TTC549 (cell line): Measurements from ENCODE around the gene CPLANE2.
"Not testable (repeated sequence)": the region's sequence is repeated elsewhere in the genome, so short reads cannot be mapped to it uniquely, and the experiment has no call there.

Experiments used
- FAIRE-seq: peaks from 2 replicates; lab custom pipeline; 2012; peaks lifted over from hg19 to GRCh38; lab: Jason Lieb, UNC

CPLANE2 gene

DNA sequence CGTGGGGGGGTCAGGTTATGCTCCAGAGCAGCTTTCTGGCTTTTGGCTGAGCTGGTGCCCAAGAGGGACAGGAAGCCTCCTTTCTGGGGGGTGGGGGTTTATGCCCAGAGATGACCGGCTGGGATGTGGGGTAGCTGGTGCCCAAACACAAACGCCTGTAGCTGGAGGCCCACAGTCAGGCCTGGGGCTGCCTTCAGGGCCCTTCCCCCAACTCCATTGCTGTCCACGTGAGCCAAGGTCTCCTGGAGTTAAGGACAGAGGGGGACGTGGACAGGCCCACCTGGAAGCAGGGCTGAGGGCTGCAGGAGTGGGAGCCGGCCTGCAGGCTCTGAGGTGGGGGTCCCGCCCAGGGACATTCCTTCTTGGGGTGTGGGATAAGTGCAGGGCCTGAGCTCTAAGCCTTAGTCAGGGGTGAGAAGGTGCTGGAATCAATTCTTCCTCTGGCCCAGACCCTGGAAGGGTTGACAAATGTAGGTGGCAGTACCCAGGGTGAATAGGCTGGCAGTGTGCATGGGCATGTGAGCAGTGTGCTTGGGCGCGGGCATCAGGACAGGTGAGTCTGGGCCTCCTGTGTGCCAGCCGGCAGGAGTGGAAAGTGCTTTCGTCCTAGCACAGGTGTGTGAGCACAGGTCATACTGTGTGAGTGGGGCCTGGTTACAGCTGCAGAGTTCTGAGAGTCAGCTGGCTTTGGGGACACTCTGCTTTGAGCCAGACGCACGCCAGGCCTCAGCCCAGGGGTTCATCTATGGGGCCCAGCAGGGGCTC, 6.8 kb downstream of the CPLANE2 start:
- FAIRE-seq = no peak

DNA sequence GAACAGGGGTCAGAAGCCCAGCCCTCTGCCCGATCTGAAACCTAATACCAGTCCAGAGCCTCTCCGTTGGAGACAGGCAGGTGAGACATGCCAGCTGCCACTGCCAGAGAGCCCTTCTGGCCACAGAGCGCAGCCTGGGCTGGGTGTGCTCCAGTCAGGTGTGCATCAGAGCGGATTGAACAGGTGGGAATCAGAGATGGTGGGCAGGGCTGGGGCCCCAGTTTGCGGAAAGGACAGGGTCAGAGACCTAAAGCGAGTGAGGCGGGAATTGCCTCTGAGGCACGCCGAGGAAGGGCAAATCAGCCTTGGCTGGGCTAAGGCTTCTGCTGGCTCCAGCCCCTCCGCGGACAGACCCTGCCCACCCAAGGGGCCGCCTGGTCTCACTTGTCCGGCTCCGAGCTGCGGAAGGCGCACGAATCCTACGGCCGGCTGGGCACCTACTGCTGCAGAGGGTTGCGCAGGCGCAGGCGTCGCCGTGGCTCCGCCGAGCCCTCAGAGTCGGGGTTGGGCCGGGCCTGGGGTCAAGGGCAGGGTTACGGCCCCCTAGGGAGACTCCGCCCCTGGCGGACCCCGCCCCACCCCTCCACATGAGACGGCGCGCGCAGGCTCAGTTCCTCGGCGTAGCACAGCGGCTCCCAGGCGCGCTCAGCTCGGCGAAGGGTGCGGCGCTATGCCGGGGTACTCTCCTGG, 10.3 kb downstream of the CPLANE2 start:
- no peak for FAIRE-seq

DNA sequence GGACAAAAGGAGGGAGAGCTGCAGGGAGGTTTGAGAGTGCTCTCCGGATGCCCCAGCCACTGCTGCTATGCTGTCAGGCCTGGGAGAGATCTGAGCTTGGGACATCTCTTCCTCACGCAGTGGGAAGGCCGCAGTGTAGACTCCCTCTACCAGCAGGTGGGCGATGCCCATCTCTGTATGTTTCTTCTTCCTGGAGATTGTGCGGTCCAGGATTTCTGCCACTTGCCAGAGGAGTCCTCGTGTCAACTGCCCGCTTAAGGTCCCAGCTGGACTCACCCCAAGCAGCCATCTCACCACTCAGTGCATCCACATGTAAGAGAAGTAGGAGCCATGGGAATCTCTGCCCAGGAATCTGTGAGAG, 10.9 kb downstream of the CPLANE2 start:
- no peak for FAIRE-seq

DNA sequence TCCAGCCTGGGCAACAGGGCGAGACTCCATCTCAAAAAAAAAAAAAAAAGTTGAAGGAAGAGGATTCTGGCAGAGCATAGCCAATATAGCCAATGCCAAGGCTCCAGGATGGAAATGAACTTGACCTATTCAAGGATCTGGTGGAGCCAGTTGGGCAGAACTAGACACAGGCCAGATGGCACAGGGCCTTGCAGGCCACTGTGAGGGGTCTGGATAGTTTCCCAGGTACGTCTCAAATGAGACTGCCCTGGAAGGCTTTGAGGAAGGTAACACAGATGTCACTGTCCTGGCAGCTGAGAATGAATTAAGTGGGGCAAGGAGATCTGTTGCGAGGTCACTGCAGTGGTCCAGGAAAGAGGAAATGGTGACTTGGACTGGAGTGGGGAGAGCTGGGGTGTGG, 12.5 kb downstream of the CPLANE2 start:
- no peak for FAIRE-seq

DNA sequence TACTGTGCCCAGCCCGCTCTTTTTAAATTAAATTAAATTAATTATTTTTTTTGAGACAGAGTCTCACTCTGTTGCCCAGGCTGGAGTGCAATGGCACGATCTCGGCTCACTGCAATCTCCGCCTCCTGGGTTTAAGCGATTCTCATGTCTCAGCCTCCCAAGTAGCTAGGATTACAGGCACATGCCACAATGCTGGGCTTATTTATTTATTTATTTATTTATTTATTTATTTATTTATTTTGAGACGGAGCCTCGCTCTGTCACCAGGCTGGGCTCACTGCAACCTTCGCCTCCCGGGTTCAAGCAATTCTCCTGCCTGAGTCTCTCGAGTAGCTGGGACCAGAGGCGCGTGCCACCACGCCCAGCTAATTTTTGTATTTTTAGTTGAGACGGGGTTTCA, 14.3 kb downstream of the CPLANE2 start:
- not testable (repeated sequence) for FAIRE-seq

DNA sequence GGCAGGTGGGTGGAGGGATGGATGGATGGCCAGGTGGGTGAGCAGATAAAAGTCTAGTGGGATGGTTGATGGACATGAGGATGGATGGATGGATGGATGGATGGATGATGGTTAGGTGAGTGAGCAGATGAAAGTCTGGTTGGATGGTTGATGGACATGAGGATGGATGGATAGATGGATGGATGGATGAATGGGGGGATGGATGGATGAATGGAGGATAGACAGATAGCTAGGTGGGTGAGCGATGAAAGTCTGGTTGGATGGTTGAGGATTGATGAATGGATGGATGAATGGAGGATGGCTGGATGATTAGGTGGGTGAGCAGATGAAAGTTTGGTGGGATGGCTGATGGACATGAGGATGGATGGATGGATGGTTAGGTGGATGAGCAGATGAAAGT, 15.5 kb downstream of the CPLANE2 start:
- FAIRE-seq = no peak

DNA sequence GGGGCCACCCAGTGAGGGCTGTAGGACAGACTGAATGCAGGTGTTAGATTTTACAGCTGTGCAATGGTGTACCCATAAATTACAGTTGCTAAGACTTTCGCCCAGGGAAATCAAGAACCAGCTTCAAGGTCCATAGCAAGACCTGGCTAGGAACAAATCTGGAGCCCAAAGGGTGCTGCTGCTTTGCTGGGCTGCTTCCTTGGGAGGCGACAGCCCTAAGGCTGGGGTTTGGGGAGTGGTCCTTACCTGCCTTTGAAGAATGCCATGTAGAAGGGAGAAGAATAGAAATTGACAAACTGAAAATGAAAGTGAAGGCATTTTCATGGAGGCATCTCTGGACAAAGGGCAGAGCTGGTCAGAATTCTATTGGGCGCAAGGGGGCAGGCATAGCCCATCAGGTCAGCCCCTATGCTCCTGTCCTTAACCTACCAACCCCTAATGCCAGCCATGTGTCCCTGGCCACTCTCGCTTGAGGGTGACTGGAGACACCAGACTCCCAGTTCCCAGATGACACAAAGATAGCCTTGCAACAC, 16.9 kb downstream of the CPLANE2 start:
- no peak for FAIRE-seq

DNA sequence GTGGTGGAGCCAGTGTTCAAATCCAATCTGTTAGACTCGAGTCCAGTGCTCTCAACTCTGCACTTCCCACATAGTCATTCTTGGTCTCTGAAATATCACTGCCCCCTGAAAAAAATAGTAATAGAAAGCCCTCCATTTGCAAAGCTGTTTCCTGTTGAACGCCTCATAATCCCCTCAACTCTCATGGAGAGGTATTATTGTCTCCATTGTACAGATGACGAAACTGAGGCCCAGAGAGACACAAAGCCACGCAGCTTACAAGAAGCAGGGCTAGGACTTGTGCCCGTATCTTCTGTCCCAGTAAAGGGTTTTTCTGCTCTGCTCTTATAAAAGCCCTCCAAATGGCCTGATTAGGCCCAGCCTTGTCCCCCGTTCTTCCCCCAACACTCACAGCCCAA, 18.3 kb downstream of the CPLANE2 start:
- no peak for FAIRE-seq

DNA sequence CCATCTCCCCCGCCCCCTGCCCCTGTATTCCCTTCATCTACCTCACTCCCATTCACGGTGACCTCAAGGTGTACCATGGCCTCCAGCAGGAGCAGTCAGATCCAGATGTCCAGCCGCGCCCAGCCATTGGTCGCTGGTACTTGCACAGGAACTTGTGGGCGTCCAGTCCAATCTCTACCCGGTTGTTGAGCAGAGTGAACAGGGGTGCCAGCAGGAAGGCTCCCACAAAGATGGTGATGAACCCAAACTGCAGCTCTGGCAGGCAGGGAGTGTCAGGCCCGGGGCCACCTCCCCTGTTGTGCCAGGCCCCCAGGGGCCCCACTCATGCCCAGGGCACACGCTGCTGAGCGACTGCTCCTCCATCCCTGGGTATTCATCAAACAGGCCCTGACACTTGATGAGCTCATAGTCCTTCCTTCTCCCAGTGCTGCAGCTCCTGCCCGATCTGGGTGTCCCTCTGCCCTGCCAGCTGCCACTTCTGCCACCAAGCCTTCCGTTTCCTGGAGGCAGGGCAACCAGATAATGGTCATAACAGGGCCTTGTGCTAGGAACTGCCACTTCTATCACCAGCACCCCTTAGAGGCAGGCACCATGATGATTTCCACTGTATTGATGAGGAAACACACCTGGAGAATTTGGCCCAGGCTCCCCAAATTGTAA, 18.8 kb downstream of the CPLANE2 start:
- no peak for FAIRE-seq

DNA sequence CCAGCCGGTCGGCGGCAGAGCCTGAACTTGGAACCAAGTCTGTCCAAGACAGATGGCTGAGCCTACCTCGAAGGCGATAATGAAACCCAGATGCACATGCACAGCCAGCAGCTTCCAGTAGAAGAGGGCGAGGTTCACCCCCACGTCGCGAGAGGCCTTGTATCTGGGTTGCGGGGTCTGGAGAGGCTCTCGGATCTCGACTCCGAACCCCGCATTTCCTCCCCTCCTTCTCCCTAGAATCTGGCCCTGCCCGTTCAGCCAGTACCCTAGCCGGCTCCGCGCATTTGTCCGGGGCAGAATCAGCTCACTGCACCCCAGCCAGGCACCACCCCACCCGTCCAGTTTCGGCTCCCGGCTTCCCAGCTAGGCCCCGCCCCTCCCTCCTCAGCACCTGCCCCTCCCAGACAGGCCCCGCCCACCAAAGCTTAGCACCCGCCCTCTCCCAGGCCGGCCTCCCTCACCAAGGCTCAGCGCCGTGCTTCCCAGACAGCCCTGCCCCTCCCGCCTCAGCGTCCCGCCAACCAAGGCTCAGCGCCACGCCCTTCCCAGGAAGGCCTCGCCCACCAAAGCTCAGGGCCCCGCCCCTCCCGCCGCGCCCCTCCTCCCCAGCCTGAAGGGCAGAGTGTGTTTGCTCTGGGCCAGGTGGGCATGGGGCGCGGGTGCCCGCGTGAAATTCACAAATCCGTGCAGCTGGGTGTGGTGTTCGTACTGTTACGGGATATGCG, 19.8 kb downstream of the CPLANE2 start:
- no peak for FAIRE-seq

DNA sequence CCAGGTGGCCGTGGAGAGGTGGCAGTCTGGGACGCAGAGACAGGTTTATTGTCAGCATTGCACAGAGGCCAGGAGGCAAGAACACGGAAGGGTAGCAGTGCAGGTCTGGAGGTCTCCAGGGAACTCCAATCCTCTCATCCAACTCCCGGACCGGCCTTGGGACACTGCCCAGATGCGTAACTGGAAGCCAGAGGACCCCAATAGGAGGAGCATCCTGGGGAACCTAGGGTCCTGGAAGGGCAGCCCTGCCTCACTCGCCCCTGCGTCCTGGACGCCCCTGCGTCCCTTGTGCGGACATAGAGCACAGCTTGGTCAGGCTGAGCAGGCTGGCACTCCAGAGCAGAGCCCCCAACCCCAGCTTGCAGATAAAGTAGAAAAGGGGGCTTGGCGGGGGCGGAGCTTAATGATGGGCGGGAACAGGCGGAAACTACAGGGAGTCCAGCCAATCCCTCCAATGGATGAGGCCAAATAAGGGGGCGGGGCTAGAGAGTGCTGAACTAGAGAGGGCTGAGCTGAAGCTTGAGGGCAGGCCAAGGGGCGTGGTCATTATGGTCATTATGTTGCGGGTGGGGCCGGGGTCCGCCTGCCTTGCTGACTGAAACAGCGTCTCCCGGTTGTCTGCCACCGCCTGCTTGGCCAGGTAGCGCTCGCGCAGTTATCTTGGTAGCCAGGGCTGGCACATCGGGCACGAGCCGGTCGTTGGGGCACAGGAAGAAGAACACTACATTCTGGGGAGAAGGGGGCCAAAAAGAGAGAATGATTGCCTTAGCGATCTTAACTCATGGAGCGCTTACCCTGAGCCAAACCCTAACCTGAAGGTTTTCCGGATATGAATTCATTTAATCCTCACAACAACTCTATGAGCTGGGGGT, 20.9 kb downstream of the CPLANE2 start:
- no peak for FAIRE-seq

DNA sequence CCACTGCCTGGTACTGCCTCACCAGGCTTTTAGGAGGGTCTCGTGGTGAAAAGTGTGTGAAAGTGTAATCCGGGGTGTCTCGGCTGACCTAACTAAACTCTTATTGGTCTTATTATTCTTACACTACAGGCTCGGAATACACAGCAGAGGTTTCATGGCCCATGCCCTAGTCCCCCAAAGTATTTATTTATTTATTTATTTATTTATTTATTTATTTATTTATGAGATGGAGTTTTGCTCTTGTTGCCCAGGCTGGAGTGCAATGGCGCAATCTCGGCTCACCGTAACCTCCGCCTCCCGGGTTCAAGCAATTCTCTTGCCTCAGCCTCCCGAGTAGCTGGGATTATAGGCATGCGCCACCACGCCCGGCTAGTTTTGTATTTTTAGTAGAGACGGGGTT, 21.7 kb downstream of the CPLANE2 start:
- FAIRE-seq = not testable (repeated sequence)

DNA sequence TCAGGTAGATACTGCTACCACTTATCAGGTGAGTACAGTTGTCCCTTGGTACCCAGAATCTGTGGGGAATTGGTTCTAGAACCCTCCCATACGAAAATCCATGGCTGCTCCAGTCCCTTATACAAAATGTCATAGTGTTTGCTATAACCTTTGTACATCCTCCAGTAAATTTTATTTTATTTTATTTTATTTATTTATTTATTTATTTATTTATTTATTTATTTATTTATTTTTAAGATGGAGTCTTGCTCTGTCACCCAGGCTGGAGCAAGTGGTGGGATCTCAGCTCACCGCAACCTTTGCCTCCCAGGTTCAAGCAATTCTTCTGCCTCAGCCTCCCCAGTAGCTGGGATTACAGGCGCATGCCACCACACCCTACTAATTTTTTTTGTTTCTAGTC, 23.4 kb downstream of the CPLANE2 start:
- FAIRE-seq = not testable (repeated sequence)

DNA sequence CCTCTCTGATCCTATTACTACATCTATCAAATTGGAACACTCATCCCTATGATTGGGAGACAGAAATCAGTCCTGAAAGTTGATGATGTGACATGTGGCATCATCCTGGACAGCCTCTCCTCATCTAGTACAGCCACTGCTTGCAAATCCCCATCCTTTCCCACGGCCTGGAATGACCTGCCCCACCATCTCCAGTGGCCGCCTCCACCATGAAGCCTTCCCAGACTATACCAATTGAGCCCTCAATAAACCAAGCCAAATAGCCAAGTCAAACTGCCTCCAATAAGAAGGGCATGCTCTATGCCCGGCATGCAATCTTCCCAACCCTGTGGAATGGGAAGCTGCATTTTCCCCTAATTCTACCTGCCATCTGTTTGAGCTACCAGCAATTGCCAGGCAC, 24.0 kb downstream of the CPLANE2 start:
- FAIRE-seq = no peak

DNA sequence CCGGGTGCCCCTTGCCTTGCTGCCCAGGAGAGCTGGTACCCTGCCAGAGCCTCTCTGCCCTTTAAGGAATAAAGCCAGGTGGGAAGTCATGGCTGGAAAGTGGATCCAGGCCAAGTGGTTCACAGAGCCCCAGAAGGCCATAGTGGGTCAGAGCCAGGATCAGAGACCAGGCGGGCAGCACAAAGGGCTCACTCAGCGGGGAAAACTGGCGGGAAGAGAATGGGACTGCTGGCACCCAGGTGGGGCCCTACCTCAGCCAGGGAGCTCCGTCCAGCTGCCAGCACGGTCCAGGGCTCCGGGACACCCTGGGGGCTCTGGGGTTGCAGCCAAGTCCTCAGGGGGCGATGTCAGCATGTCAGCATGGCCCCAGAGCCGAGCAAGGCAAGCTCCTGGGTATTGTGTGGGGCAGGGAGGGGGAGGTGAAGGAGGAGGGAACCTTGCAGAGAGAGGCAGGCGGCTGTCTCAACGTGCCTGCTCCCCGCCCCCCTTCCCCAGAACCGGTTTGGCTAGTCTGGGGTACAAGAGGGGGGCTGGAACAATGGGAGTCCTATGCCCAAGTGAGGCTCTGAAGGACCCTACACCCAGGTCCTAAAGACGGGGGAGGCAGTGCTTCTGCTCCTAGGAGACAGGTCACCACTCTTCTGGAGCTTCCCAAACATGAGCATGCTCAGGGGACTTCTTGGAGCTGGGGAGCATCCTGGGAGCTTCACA, 24.6 kb downstream of the CPLANE2 start, which contains the start of gene ARHGEF19:
TSS of gene ARHGEF19 (minus strand) at position 402 of the 711 bp plus-strand sequence. CDS start 3,598 bp downstream, outside the sequence.
- no peak for FAIRE-seq

DNA sequence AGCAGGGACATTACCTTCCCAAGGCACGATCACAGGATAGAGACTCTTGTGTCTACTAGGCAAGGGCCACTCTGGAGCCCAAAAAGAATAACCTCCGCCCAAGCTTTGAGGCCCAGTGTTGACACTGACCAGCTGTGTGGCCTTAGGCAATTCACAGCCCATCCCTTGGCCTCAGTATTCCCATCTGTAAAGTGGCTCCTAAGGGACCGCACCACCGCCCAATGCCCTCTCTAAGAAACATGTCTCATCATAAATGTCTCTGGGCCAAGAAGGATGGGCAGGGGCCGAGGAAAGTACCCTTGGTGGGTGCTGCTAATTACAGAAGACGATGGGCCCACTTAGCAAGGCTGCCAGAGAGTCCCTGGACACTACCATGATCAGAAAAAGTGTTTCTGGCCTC, 25.2 kb downstream of the CPLANE2 start:
- FAIRE-seq = no peak

DNA sequence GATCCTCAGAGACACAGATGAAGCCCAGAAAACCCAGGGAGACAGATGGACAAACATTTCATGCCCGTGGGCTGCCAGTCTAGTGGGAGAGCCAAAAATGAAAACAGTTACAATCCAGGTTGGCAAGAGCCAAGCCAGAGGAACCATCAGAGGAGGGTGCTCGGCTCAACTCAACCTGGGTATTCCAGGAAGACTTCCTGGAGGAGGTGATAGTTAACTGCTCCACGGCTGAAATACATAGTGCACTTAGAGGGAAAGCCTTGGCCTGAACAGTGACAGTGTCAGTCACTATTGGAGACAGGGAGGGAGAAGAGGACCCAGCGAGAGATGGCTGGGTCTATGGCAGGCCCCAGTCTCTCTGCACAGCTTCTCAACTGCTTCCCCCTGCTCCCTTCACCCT, 26.4 kb downstream of the CPLANE2 start:
- FAIRE-seq = no peak

DNA sequence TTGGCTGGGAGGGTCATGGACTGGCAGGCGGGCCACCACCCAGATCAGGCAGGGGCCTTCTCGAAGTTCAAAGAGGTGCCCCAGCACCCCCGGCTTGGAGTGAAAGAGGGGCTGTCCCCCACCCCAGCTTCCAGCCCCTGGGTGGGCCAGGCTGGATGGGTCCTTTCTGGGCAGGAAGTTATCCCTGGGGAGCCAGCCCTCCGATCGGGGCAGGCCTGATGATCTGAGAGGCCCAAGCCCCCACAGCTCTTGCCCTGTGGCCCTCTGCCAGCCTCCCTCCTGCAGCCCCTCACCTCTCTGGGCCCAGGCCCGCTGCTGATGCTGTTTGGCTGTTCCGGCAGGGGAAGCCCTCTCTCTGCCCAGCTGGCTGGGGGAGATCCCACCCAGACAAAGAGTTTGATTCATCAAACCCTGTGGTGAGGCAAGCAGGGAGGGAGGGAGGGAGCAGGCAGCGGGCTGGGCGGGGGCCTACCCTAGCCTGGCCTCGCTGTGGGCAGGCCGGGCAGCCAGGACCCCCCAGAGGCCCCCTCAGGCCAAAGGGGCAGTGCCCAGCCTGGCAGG, 27.1 kb downstream of the CPLANE2 start:
- FAIRE-seq = no peak

DNA sequence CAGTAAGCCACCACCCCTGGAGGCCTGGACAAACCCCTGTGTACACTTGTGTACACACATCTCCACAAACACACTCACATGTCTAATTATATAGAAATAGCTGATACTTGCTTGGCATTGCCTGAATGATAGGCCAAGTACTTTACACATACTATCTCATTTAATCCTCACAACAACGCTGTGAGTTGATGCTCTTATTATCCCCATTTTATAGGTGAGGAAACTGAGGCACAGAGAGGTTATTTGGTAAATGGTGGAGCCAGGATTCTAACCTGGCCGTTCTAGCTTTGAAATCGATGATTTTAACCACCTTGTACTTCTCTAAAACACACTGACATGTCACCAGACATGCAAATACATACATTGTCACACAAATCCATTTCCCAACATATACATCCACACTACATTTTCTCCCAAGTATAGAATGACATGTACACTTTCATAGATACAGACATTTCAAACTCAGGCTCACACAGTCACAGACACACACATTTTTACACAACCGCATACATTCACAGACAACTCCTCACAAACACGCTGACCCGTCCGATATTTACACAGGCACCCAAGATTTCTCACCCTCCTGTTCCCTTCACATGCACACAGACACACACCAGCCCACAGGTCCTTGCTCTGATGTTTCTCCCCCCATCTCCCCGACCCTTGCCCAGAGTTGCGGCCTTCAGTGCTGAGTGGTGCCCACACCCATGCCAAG, 27.7 kb downstream of the CPLANE2 start:
- no peak for FAIRE-seq
